SH-SY5Y (cell line): Measurements from ENCODE around the gene LMO4.

Experiments used
- GATA2 ChIP-seq: IDR thresholded peaks from 2 replicates; pipeline ENCODE4 v1.6.1; 2011; ENCODE audit warnings: mild to moderate bottlenecking, low read depth, low read length
- GATA3 ChIP-seq: IDR thresholded peaks from 2 replicates; pipeline ENCODE4 v1.6.1; 2011; ENCODE audit warnings: low read depth, mild to moderate bottlenecking, low read length, moderate library complexity

DNA sequence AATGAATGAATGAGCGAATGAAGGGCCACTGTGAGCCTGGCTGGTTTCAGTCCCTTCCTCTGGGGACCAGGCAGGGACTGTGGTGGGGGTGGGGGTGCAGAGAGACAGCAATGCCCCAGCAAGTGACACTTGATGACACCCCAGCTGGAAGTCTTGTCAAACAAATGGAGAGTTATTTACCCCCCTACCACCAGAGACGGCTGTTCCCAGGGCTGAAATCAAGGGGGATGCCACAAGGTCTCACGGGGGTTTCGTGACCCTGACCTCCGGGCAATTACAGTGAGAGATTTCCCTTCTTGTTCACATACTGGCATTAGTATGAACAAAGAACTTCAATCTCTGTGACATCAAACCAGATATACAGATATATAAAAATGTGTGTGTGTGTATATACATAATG lies 34.0 kb upstream of the LMO4 start:
- TF ChIP-seq GATA3, result no peak
- no peak for TF ChIP-seq GATA2
